ENCODE results near the gene VAMP1. TPM values are rescaled to one million over a fixed set of nuclear protein-coding genes. Genes with fewer than 3 reads are reported as not detected.

Gene VAMP1
- total RNA-seq, 1 experiment from 2014 or later: 9.1 TPM

GRCh38 chr12:6424008-6424347, 46.5 kb downstream of the VAMP1 start:
- Histone ChIP-seq H3K79me2 (ENCODE audit: low read depth) (no peaks in the 10 kb centered on the region), H3K27me3 (ENCODE audit: insufficient read depth, low read depth) (no peaks in the 10 kb centered on the region), H3K4me1 (replicated peaks; ENCODE audit: insufficient read depth) (0 out of 2 replicates have a peak, but pooled peaks cover 3% of the 10 kb centered on the region), H3K9me3 (ENCODE audit: insufficient read depth, low read depth) (no peaks in the 10 kb centered on the region), H3K4me2 (peak overlapping the region; percentile 8; the same call in 1 of the 2 replicates), H3F3A (ENCODE audit: insufficient read depth, low read depth) (peaks cover 8% of the 10 kb centered on the region; the same call in 1 of the 2 replicates), H3K4me3 (no peak overlapping the region), H4K20me1 (ENCODE audit: insufficient read depth) (no peaks in the 10 kb centered on the region), H3K27ac (no peak overlapping the region), H3K9me2 (ENCODE audit: insufficient read depth) (no peaks in the 10 kb centered on the region), H2AFZ (no peak overlapping the region), H3K36me3 (ENCODE audit: low read depth) (no peaks in the 10 kb centered on the region)
- DNase-seq: no peak
- POLR2A ChIA-PET (ENCODE audit: unreplicated experiment): interaction anchor here (0.5 to 1.0 kb wide), 2 partner anchors 41 to 110 kb away, joined by 4 to 6 read pairs; no protein-coding TSS in a partner anchor
- TF ChIP-seq, protein P1, sequence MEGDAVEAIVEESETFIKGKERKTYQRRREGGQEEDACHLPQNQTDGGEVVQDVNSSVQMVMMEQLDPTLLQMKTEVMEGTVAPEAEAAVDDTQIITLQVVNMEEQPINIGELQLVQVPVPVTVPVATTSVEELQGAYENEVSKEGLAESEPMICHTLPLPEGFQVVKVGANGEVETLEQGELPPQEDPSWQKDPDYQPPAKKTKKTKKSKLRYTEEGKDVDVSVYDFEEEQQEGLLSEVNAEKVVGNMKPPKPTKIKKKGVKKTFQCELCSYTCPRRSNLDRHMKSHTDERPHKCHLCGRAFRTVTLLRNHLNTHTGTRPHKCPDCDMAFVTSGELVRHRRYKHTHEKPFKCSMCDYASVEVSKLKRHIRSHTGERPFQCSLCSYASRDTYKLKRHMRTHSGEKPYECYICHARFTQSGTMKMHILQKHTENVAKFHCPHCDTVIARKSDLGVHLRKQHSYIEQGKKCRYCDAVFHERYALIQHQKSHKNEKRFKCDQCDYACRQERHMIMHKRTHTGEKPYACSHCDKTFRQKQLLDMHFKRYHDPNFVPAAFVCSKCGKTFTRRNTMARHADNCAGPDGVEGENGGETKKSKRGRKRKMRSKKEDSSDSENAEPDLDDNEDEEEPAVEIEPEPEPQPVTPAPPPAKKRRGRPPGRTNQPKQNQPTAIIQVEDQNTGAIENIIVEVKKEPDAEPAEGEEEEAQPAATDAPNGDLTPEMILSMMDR (conservative IDR thresholded peaks at IDR 0.05): no peak
- no peak for TF ChIP-seq EZH2 (IDR thresholded peaks at IDR 0.05; ENCODE audit: low read depth)
- intact Hi-C loops (cut with micrococcal nuclease; ENCODE audit: unreplicated experiment): loop anchor here (5.0 kb wide), 1 partner anchor 133 kb away; the partner anchor contains the start of gene IFFO1
- CTCF ChIA-PET: interaction anchor here (0.6 to 3.1 kb wide), 5 partner anchors 26 to 109 kb away, joined by 3 to 24 read pairs (median 4); no protein-coding TSS in a partner anchor
- BruUV-seq (replicated peaks): no TSS peak

GRCh38 chr12:6423267-6424007, 47.0 kb downstream of the VAMP1 start:
- ChIA-PET CTCF (interaction anchor here (0.6 to 3.1 kb wide), 6 partner anchors 18 to 109 kb away, joined by 3 to 24 read pairs (median 4); no protein-coding TSS in a partner anchor), POLR2A (ENCODE audit: unreplicated experiment) (interaction anchor here (0.5 to 1.0 kb wide), 2 partner anchors 42 to 111 kb away, joined by 4 to 6 read pairs; no protein-coding TSS in a partner anchor)
- intact Hi-C loops (cut with micrococcal nuclease; ENCODE audit: unreplicated experiment): loop anchor here (1.0 to 5.0 kb wide), 7 partner anchors 42 to 356 kb away; partner anchors contain the start of genes IFFO1 and MRPL51
- no peak for TF ChIP-seq EZH2 (IDR thresholded peaks at IDR 0.05; ENCODE audit: low read depth)
- TF ChIP-seq, protein P1 (conservative IDR thresholded peaks at IDR 0.05): peak; percentile 95
- H3K36me3 ChIP-seq (ENCODE audit: low read depth): no peaks in the 10 kb centered on the region
- peak overlapping the region; percentile 8; the same call in 1 of the 2 replicates for H3K4me2 ChIP-seq
- no peaks in the 10 kb centered on the region for H3K9me3 ChIP-seq (ENCODE audit: insufficient read depth, low read depth)
- H3F3A ChIP-seq (ENCODE audit: insufficient read depth, low read depth): peaks cover 5% of the 10 kb centered on the region; the same call in 1 of the 2 replicates
- no peak overlapping the region for H2AFZ ChIP-seq
- H3K9me2 ChIP-seq (ENCODE audit: insufficient read depth): peaks cover 2% of the 10 kb centered on the region; the same call in 1 of the 2 replicates
- H3K79me2 ChIP-seq (ENCODE audit: low read depth): no peaks in the 10 kb centered on the region
- H3K27ac ChIP-seq: no peak overlapping the region
- peak; percentile 81 to 82 for DNase-seq
- 0 out of 2 replicates have a peak, but pooled peaks cover 3% of the 10 kb centered on the region for H3K4me1 ChIP-seq (replicated peaks; ENCODE audit: insufficient read depth)
- no peaks in the 10 kb centered on the region for H3K27me3 ChIP-seq (ENCODE audit: insufficient read depth, low read depth)
- H4K20me1 ChIP-seq (ENCODE audit: insufficient read depth): no peaks in the 10 kb centered on the region
- no peak overlapping the region for H3K4me3 ChIP-seq
- BruUV-seq (replicated peaks): no TSS peak

DNA sequence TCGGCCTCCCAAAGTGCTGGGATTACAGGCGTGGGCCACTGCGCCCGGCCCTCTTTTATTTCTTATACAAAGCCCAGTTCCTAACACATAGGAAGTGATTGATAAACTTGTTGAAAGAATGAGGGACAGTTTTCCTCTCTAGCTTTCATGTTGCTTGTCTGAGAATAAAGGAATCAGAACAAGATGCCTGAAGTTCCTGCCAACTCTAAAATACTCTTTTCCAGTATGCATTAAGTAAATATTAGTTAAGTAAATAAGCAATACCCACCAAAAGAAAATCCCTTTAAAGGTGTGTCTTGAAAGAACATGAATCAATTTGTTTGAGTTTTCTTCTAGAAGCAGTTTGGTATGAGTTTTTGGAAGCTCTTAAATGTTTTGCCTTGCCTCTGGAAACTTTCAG, 50.1 kb downstream of the VAMP1 start:
- H3K79me2 ChIP-seq (ENCODE audit: low read depth): no peaks in the 10 kb centered on the region
- no TSS peak for BruUV-seq (replicated peaks)
- H3K4me1 ChIP-seq (replicated peaks; ENCODE audit: insufficient read depth): 0 out of 2 replicates have a peak, but pooled peaks cover 3% of the 10 kb centered on the region
- ChIA-PET POLR2A (ENCODE audit: unreplicated experiment) (interaction anchor here (0.7 kb wide), 1 partner anchor 537 kb away, joined by 10 read pairs; no protein-coding TSS in a partner anchor), CTCF (interaction anchor here (1.2 kb wide), 1 partner anchor 57 kb away, joined by 5 read pairs; no protein-coding TSS in a partner anchor)
- TF ChIP-seq EZH2 (IDR thresholded peaks at IDR 0.05; ENCODE audit: low read depth): no peak
- TF ChIP-seq, protein P1 (conservative IDR thresholded peaks at IDR 0.05): no peak
- peaks cover 6% of the 10 kb centered on the region; the same call in 1 of the 2 replicates for H3K9me2 ChIP-seq (ENCODE audit: insufficient read depth)
- no peaks in the 10 kb centered on the region for H3K27me3 ChIP-seq (ENCODE audit: insufficient read depth, low read depth)
- DNase-seq: no peak
- H3K36me3 ChIP-seq (ENCODE audit: low read depth): no peaks in the 10 kb centered on the region
- no peaks in the 10 kb centered on the region for H4K20me1 ChIP-seq (ENCODE audit: insufficient read depth)
- no peak overlapping the region for H3K27ac ChIP-seq
- intact Hi-C loops (cut with micrococcal nuclease; ENCODE audit: unreplicated experiment): loop anchor here (5.0 kb wide), 1 partner anchor 137 kb away; the partner anchor contains the start of gene IFFO1
- no peak overlapping the region for H3K4me3 ChIP-seq
- no peak overlapping the region for H3K4me2 ChIP-seq
- H2AFZ ChIP-seq: no peak overlapping the region
- no peaks in the 10 kb centered on the region for H3K9me3 ChIP-seq (ENCODE audit: insufficient read depth, low read depth)
- H3F3A ChIP-seq (ENCODE audit: insufficient read depth, low read depth): 0 out of 2 replicates have a peak, but pooled peaks cover 2% of the 10 kb centered on the region
